ENCODE data around the gene TTC38. TPM values are rescaled to one million over a fixed set of nuclear protein-coding genes. Genes with fewer than 3 reads are reported as not detected.

TTC38 gene
- total RNA-seq, 4 donors from 2014 or later = 30.4 to 58.3 (median 43.1) TPM

- Histone ChIP-seq H3K27me3 (no peaks in the 10 kb centered on the region), H3K4me3 (no peak overlapping the region), H3K4me1 (peaks cover 12 to 13% of the 10 kb centered on the region in 2 donors), H3K27ac (no peak overlapping the region), H3K9me3 (no peaks in the 10 kb centered on the region), H3K36me3 (peaks cover 0 to 67% of the 10 kb centered on the region in 2 donors)
- no peak for DNase-seq
- in situ Hi-C loops (cut with MboI; ENCODE audit: low sequenced_read_pairs in 4 of 4) (no loop called here), intact Hi-C loops (cut with DNase I; ENCODE audit: low total_unique reads) (no loop called here)
- ATAC-seq = no peak
- TF ChIP-seq CTCF (IDR thresholded peaks at IDR 0.05 in 4 of 5, conservative IDR thresholded peaks at IDR 0.05 in 1 of 5) = no peak
- TF ChIP-seq POLR2A (IDR thresholded peaks at IDR 0.05) = no peak
Measured at GRCh38 chr22:46339956-46340355, 72.1 kb downstream of the TTC38 start.

- intact Hi-C loops (cut with DNase I; ENCODE audit: low total_unique reads) = no loop called here
- H3K27me3 ChIP-seq = no peaks in the 10 kb centered on the region
Measured at GRCh38 chr22:46340676-46341075, 72.9 kb downstream of the TTC38 start.

More at GRCh38 chr22:46340676-46341075, 72.9 kb downstream of the TTC38 start:
- Histone ChIP-seq H3K4me3 (no peak overlapping the region), H3K9me3 (no peaks in the 10 kb centered on the region), H3K27ac (no peak overlapping the region), H3K4me1 (peaks cover 11 to 13% of the 10 kb centered on the region in 2 donors), H3K36me3 (peaks cover 0 to 74% of the 10 kb centered on the region in 2 donors)
- in situ Hi-C loops (cut with MboI; ENCODE audit: low sequenced_read_pairs in 4 of 4) = no loop called here
- DNase-seq = no peak
- TF ChIP-seq CTCF (IDR thresholded peaks at IDR 0.05 in 4 of 5, conservative IDR thresholded peaks at IDR 0.05 in 1 of 5) = no peak
- no peak for TF ChIP-seq POLR2A (IDR thresholded peaks at IDR 0.05)
- no peak for ATAC-seq

Other genes starting within 250 kb of the TTC38 start
- 10 to 100 TPM; 29.6 to 74.8 (median 57.9) TPM for gene PPARA, start 117.5 kb upstream of the TTC38 start, total RNA-seq
- 10 to 100 TPM in 2 of 4 donors, 1 to 10 TPM in 2; 6.3 to 18.8 (median 12.5) TPM for gene CDPF1, start 17.7 kb upstream of the TTC38 start, total RNA-seq
- not detected for gene PKDREJ, start 4.7 kb upstream of the TTC38 start, total RNA-seq
- gene GTSE1, start 28.9 kb downstream of the TTC38 start, total RNA-seq = under 1 TPM in 2 of 4 donors, not detected in 2; 0.13 to 0.49 TPM
- gene TRMU, start 67.7 kb downstream of the TTC38 start, total RNA-seq = 10 to 100 TPM in 3 of 4 donors, 1 to 10 TPM in 1; 9.1 to 14.4 (median 13.0) TPM

All from gastrocnemius medialis (tissue), 4 donors.